ENCODE data around the gene STN1. TPM values are rescaled to one million over a fixed set of nuclear protein-coding genes. Genes with fewer than 3 reads are reported as not detected.

STN1 gene
- total and polyA plus RNA-seq, 10 of the 15 experiments (the other 5 are each of a cell fraction or from before 2014, with no cell fraction given) = 22.2 to 31.8 (median 28.5) TPM

- Histone ChIP-seq H3K36me3 (ENCODE audit: control insufficient read depth in 2 of 2, insufficient read depth in 2 of 2, low read length in 1 of 2) (no peaks in the 10 kb centered on the region), H3K27ac (ENCODE audit: control insufficient read depth, insufficient read depth) (no peak overlapping the region), H3K4me1 (ENCODE audit: control insufficient read depth, insufficient read depth, low read length) (no peaks in the 10 kb centered on the region), H2AFZ (ENCODE audit: control insufficient read depth, low read depth, low read length) (no peak overlapping the region), H3K9ac (ENCODE audit: control insufficient read depth, insufficient read depth, low read length) (no peak overlapping the region), H3K9me3 (replicated peaks; ENCODE audit: control insufficient read depth, insufficient read depth, low read length) (no peaks in the 10 kb centered on the region), H3K27me3 (replicated peaks in 1 of 2; ENCODE audit: control insufficient read depth in 2 of 2, insufficient read depth in 2 of 2, low read length in 1 of 2) (no peaks in the 10 kb centered on the region), H3K4me2 (ENCODE audit: control insufficient read depth, insufficient read depth) (no peak overlapping the region), H4K20me1 (ENCODE audit: control insufficient read depth, insufficient read depth) (no peaks in the 10 kb centered on the region), H3K4me3 (no peak overlapping the region), H3K79me2 (ENCODE audit: control insufficient read depth, insufficient read depth, low read length) (no peaks in the 10 kb centered on the region)
- POLR2A ChIA-PET = no interaction called here
- RAD21 ChIA-PET (ENCODE audit: unreplicated experiment) = no interaction called here
- SMC1A ChIA-PET (ENCODE audit: uncharacterized antibody, unreplicated experiment) = no interaction called here
- ATAC-seq = no peak
- no peak for DNase-seq (ENCODE audit: low read depth, low spot score)
- WGBS (ENCODE audit: insufficient coverage, insufficient replicate concordance, low lambda C conversion rate, missing lambda C conversion rate) = 66% methylated on average over 6 of the region's 6 CpGs
- in situ Hi-C loops (cut with MboI) (no loop called here), intact Hi-C loops (cut with micrococcal nuclease; ENCODE audit: unreplicated experiment) (no loop called here)
- no peak for TF ChIP-seq CTCF (IDR thresholded peaks at IDR 0.05 in 2 of 3, conservative IDR thresholded peaks at IDR 0.05 in 1 of 3; ENCODE audit: control insufficient read depth in 2 of 3, extremely low read depth in 1 of 3, insufficient read depth in 1 of 3, low read depth in 3 of 3, low read length in 3 of 3)
- no peak for TF ChIP-seq IRF5 (IDR thresholded peaks at IDR 0.05; ENCODE audit: borderline replicate concordance)
- no peak for TF ChIP-seq NFYB (IDR thresholded peaks at IDR 0.05; ENCODE audit: insufficient read depth, low read depth, low read length)
- no peak for TF ChIP-seq MLLT1 (IDR thresholded peaks at IDR 0.05)
- no peak for TF ChIP-seq NKRF (conservative IDR thresholded peaks at IDR 0.05)
- no peak for TF ChIP-seq CHD1 (IDR thresholded peaks at IDR 0.05; ENCODE audit: low read depth, low read length)
- no peak for TF ChIP-seq USF2 (IDR thresholded peaks at IDR 0.05; ENCODE audit: borderline replicate concordance, low read depth, low read length)
- TF ChIP-seq WRNIP1 (IDR thresholded peaks at IDR 0.05; ENCODE audit: borderline replicate concordance, low read depth, low read length) = no peak
- no peak for TF ChIP-seq ZZZ3 (IDR thresholded peaks at IDR 0.05; ENCODE audit: control insufficient read depth, insufficient read length, low read depth)
- TF ChIP-seq MEF2B (IDR thresholded peaks at IDR 0.05; ENCODE audit: partially characterized antibody, poor library complexity, severe bottlenecking) = no peak
- no peak for TF ChIP-seq NR2C2 (IDR thresholded peaks at IDR 0.05; ENCODE audit: borderline replicate concordance, control insufficient read depth, insufficient read length, low read depth)
- no peak for TF ChIP-seq RBBP5 (conservative IDR thresholded peaks at IDR 0.05)
- no peak for TF ChIP-seq NFXL1 (IDR thresholded peaks at IDR 0.05; ENCODE audit: borderline replicate concordance)
- no peak for TF ChIP-seq ETV6 (conservative IDR thresholded peaks at IDR 0.05 in 1 of 2, IDR thresholded peaks at IDR 0.05 in 1 of 2; ENCODE audit: borderline replicate concordance in 1 of 2, low read depth in 1 of 2)
- no peak for TF ChIP-seq TCF12 (IDR thresholded peaks at IDR 0.05; ENCODE audit: low read depth, low read length)
- CTCF ChIA-PET = no interaction called here
- no TSS peak for BruUV-seq (replicated peaks)
- FAIRE-seq = no peak
These were observed 16.3 kb upstream of the STN1 start for GRCh38 chr10:103934308-103934707.

All from GM12878 (cell line).